Large intestine (tissue), 3 donors: ENCODE results near the gene CFL1. TPM values are rescaled to one million over a fixed set of nuclear protein-coding genes. Genes with fewer than 3 reads are reported as not detected.
"Not testable (repeated sequence)": the region's sequence is repeated elsewhere in the genome, so short reads cannot be mapped to it uniquely, and the experiment has no call there.

Experiments used
- DNase-seq, 2 donors: peaks; one replicate each; pipeline versions ENCODE4 v3.0.0 to v3.0.0-alpha.2; 2013
- H3K27ac ChIP-seq: one replicate; pipeline ENCODE4 v1.5.1; 2013; ENCODE audit warnings: low read length
- H3K27me3 ChIP-seq: 2 replicates; pipeline ENCODE4 v1.6.1; 2013; ENCODE audit warnings: low read length; ENCODE audit not compliant: control insufficient read depth, insufficient read depth
- H3K36me3 ChIP-seq: 2 replicates; pipeline ENCODE4 v1.6.1; 2013; ENCODE audit warnings: low read length; ENCODE audit not compliant: control insufficient read depth, insufficient read depth
- H3K4me1 ChIP-seq: one replicate; pipeline ENCODE4 v1.6.1; 2013; ENCODE audit warnings: low read length; ENCODE audit not compliant: control insufficient read depth, insufficient read depth
- H3K4me3 ChIP-seq: one replicate; pipeline ENCODE4 v1.5.1; 2013; ENCODE audit warnings: low read length
- H3K9me3 ChIP-seq: one replicate; pipeline ENCODE4 v1.6.1; 2013; ENCODE audit warnings: mild to moderate bottlenecking, low read depth, low read length, moderate library complexity; ENCODE audit not compliant: control insufficient read depth
- WGBS: methylation state at CpG from one replicate; pipeline ENCODE4 v1.1.5; 2013; ENCODE audit warnings: low lambda C conversion rate; ENCODE audit not compliant: insufficient coverage; 5-methylcytosine and 5-hydroxymethylcytosine counted together
- polyA plus RNA-seq: library from polyadenylated mRNA; unstranded; fragments of 120-200 nt; gene quantifications from one replicate; pipeline ENCODE4 v1.2.1, GENCODE V29; 2013

CFL1 gene
- polyA plus RNA-seq, 1 donor, result 933 TPM

DNA sequence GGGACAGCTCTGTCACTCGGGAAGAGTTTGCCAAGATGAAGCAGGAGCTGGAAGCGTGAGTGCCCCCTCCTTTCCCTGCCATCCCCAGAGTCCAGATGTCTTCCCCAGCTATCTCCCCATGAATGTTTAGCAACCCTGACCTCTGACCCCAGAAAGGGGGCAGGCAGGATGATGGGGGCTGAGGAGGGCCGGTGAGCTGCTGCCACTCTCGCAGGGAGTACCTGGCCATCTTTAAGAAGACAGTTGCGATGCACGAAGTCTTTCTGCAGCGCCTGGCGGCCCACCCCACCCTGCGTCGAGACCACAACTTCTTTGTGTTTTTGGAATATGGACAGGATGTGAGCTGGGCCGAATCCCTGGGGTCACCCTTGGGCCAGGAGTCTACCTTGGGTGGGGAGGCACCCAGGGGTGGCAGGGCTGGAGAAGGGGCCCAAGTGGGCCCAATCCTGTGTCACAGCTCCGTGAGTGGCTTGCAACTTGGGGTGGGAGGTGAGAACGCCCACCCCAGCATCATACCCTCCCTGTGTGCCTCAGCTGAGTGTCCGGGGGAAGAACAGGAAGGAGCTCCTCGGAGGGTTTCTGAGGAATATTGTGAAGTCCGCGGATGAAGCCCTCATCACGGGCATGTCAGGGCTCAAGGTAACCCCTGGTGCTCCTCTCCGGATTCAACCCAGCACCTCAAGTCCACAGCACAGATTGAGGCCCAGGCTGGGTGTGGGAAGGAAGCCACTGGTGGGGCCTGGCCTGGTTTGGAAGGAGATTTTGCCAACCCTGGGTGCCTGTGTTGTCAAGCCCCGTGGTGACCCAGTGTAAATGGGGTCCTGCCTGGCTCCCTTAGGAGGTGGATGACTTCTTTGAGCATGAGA is 7.5 kb downstream of the CFL1 start:
- Histone ChIP-seq H3K9me3 (peaks cover 4% of the 10 kb centered on the region), H3K36me3 (peaks cover 41% of the 10 kb centered on the region), H3K4me3 (no peak overlapping the region), H3K27me3 (no peaks in the 10 kb centered on the region), H3K27ac (no peak overlapping the region), H3K4me1 (peaks cover 59% of the 10 kb centered on the region)
- WGBS, result no CpG with 5 or more reads among the region's 20 CpGs
- DNase-seq, result peak in 1 of 2 donors; percentile 10

GRCh38 chr11:65849771-65850216 is 8.2 kb downstream of the CFL1 start:
- Histone ChIP-seq H3K36me3 (peaks cover 34% of the 10 kb centered on the region), H3K27me3 (no peaks in the 10 kb centered on the region), H3K4me3 (no peak overlapping the region), H3K9me3 (peaks cover 4% of the 10 kb centered on the region), H3K27ac (no peak overlapping the region), H3K4me1 (peaks cover 54% of the 10 kb centered on the region)
- no peak for DNase-seq
- no CpG with 5 or more reads among the region's 16 CpGs for WGBS

GRCh38 chr11:65849366-65849765 is 8.6 kb downstream of the CFL1 start:
- H3K4me1 ChIP-seq, result peaks cover 54% of the 10 kb centered on the region
- H3K9me3 ChIP-seq, result peaks cover 4% of the 10 kb centered on the region
- H3K27me3 ChIP-seq, result no peaks in the 10 kb centered on the region
- H3K27ac ChIP-seq, result no peak overlapping the region
- no peak overlapping the region for H3K4me3 ChIP-seq
- peaks cover 30% of the 10 kb centered on the region for H3K36me3 ChIP-seq
- WGBS, result no CpG with 5 or more reads among the region's 8 CpGs
- DNase-seq, result peak in 1 of 2 donors; percentile 20

- no CpG with 5 or more reads among the region's 7 CpGs for WGBS
- H3K27ac ChIP-seq, H3K4me3 ChIP-seq, DNase-seq, H3K9me3 ChIP-seq, H3K27me3 ChIP-seq: not testable (repeated sequence)
- peaks cover 52% of the 10 kb centered on the region for H3K4me1 ChIP-seq
- H3K36me3 ChIP-seq, result peaks cover 29% of the 10 kb centered on the region
These were observed 9.3 kb downstream of the CFL1 start for GRCh38 chr11:65848693-65849092.

GRCh38 chr11:65847746-65848145 is 10.2 kb downstream of the CFL1 start:
- no peaks in the 10 kb centered on the region for H3K27me3 ChIP-seq
- no peak for DNase-seq
- no peak overlapping the region for H3K27ac ChIP-seq
- peaks cover 42% of the 10 kb centered on the region for H3K4me1 ChIP-seq
- H3K9me3 ChIP-seq, result peaks cover 4% of the 10 kb centered on the region
- H3K36me3 ChIP-seq, result peaks cover 20% of the 10 kb centered on the region
- no CpG with 5 or more reads among the region's 3 CpGs for WGBS
- H3K4me3 ChIP-seq, result no peak overlapping the region

GRCh38 chr11:65844231-65844872 is 13.6 kb downstream of the CFL1 start:
- WGBS, result no CpG with 5 or more reads among the region's 10 CpGs
- Histone ChIP-seq H3K4me1 (peaks cover 12% of the 10 kb centered on the region), H3K36me3 (no peaks in the 10 kb centered on the region), H3K9me3 (no peaks in the 10 kb centered on the region), H3K27ac (peak overlapping the region; percentile 7), H3K27me3 (no peaks in the 10 kb centered on the region), H3K4me3 (no peak overlapping the region)
- DNase-seq, result peak in 1 of 2 donors; percentile 73

GRCh38 chr11:65843811-65844210 is 14.2 kb downstream of the CFL1 start:
- no CpG with 5 or more reads among the region's 3 CpGs for WGBS
- peaks cover 9% of the 10 kb centered on the region for H3K4me1 ChIP-seq
- H3K27me3 ChIP-seq, result no peaks in the 10 kb centered on the region
- H3K27ac ChIP-seq, result peak overlapping the region; percentile 7
- DNase-seq, result peak in 1 of 2 donors; percentile 49
- H3K36me3 ChIP-seq, result no peaks in the 10 kb centered on the region
- no peaks in the 10 kb centered on the region for H3K9me3 ChIP-seq
- no peak overlapping the region for H3K4me3 ChIP-seq

GRCh38 chr11:65842144-65842543 is 15.8 kb downstream of the CFL1 start:
- H3K4me3 ChIP-seq, result no peak overlapping the region
- 100% methylated on average over 2 of the region's 4 CpGs for WGBS
- H3K27ac ChIP-seq, result no peak overlapping the region
- H3K9me3 ChIP-seq, result no peaks in the 10 kb centered on the region
- DNase-seq, result no peak
- H3K27me3 ChIP-seq, result no peaks in the 10 kb centered on the region
- H3K4me1 ChIP-seq, result peaks cover 9% of the 10 kb centered on the region
- no peaks in the 10 kb centered on the region for H3K36me3 ChIP-seq

DNA sequence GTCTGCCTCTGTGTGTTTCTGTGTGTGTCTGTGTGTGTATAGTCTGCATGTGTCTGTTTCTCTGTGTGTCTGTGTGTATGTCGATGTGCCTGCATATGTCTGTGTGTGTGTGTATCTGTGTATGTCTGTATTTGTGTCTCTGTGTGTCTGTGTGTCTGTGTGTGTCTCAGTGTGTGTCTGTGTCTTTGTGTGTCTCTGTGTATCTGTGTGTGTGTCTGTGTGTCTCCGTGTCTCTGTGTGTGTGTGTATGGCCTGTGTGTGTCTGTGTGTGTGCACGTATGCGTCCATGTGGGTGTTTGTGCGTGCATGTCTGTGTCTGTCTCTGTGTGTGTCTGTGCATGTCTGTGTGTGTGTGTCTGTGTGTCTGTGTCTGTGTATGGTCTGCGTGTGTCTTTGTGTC is 23.8 kb downstream of the CFL1 start:
- H3K27me3 ChIP-seq, result no peaks in the 10 kb centered on the region
- no peak for DNase-seq
- no peaks in the 10 kb centered on the region for H3K9me3 ChIP-seq
- H3K4me3 ChIP-seq, result peak overlapping the region; percentile 70
- H3K36me3 ChIP-seq, result no peaks in the 10 kb centered on the region
- no CpG with 5 or more reads among the region's 6 CpGs for WGBS
- H3K27ac ChIP-seq, result no peak overlapping the region
- H3K4me1 ChIP-seq, result peaks cover 16% of the 10 kb centered on the region

GRCh38 chr11:65833297-65834030 is 24.5 kb downstream of the CFL1 start, which contains the start of gene SNX32:
Gene SNX32 (plus strand): TSS chr11:65833963. CDS start chr11:65834066, 103 bp downstream.
- Histone ChIP-seq H3K27ac (peak within 1 kb of the TSS; percentile 9), H3K27me3 (no peaks in the 10 kb centered on the region), H3K36me3 (no peaks in the 10 kb centered on the region), H3K4me3 (peak within 1 kb of the TSS; percentile 70), H3K4me1 (peaks cover 22% of the 10 kb centered on the region), H3K9me3 (no peaks in the 10 kb centered on the region)
- WGBS, result no CpG with 5 or more reads among the region's 63 CpGs
- DNase-seq, result peak; percentile 94 to 95
